ENCODE measurements around the gene SPRN. TPM values are rescaled to one million over a fixed set of nuclear protein-coding genes. Genes with fewer than 3 reads are reported as not detected.

The SPRN gene
- total RNA-seq, 1 donor = under 0.01 TPM

GRCh38 chr10:133412381-133412711 is 12.1 kb downstream of the SPRN start:
- DNase-seq (ENCODE audit: low read depth in 2 of 3, low spot score in 2 of 3) = no peak

GRCh38 chr10:133411523-133412380 is 12.7 kb downstream of the SPRN start:
- DNase-seq (ENCODE audit: low read depth in 2 of 3, low spot score in 2 of 3) = no peak

- no peak for DNase-seq (ENCODE audit: low read depth in 2 of 3, low spot score in 2 of 3)
Observed at GRCh38 chr10:133405844-133406527, 18.4 kb downstream of the SPRN start.

GRCh38 chr10:133405272-133405671 is 19.2 kb downstream of the SPRN start:
- no peak for DNase-seq (ENCODE audit: low read depth in 2 of 3, low spot score in 2 of 3)

GRCh38 chr10:133403784-133404183 is 20.6 kb downstream of the SPRN start:
- no peak for DNase-seq (ENCODE audit: low read depth in 2 of 3, low spot score in 2 of 3)

- no peak for DNase-seq (ENCODE audit: low read depth in 2 of 3, low spot score in 2 of 3)
Observed at GRCh38 chr10:133403359-133403758, 21.1 kb downstream of the SPRN start.

GRCh38 chr10:133401981-133402725 is 22.3 kb downstream of the SPRN start:
- DNase-seq (ENCODE audit: low read depth in 2 of 3, low spot score in 2 of 3) = no peak

- no peak for DNase-seq (ENCODE audit: low read depth in 2 of 3, low spot score in 2 of 3)
Observed at GRCh38 chr10:133401500-133401899, 22.9 kb downstream of the SPRN start.

GRCh38 chr10:133400624-133401424 is 23.6 kb downstream of the SPRN start:
- DNase-seq (ENCODE audit: low read depth in 2 of 3, low spot score in 2 of 3) = no peak

GRCh38 chr10:133399123-133399601 is 25.3 kb downstream of the SPRN start:
- no peak for DNase-seq (ENCODE audit: low read depth in 2 of 3, low spot score in 2 of 3)

- no peak for DNase-seq (ENCODE audit: low read depth in 2 of 3, low spot score in 2 of 3)
Observed at GRCh38 chr10:133397938-133398337, 26.5 kb downstream of the SPRN start.

- no peak for DNase-seq (ENCODE audit: low read depth in 2 of 3, low spot score in 2 of 3)
Observed at GRCh38 chr10:133396035-133396624, 28.3 kb downstream of the SPRN start.

GRCh38 chr10:133394801-133395221 is 29.6 kb downstream of the SPRN start:
- no peak for DNase-seq (ENCODE audit: low read depth in 2 of 3, low spot score in 2 of 3)

- peak; percentile 87 to 89 (median 89) for DNase-seq (ENCODE audit: low read depth in 2 of 3, low spot score in 2 of 3)
Observed at GRCh38 chr10:133394064-133394663, 30.3 kb downstream of the SPRN start, which contains the start of gene MTG1. Gene MTG1 (plus strand): TSS chr10:133394157. CDS start chr10:133394221, 64 bp downstream.

- DNase-seq (ENCODE audit: low read depth in 2 of 3, low spot score in 2 of 3) = no peak
Observed at GRCh38 chr10:133393401-133394063, 30.9 kb downstream of the SPRN start.

- DNase-seq (ENCODE audit: low read depth in 2 of 3, low spot score in 2 of 3) = no peak
Observed at GRCh38 chr10:133391761-133392518, 32.5 kb downstream of the SPRN start.

GRCh38 chr10:133391249-133391635 is 33.2 kb downstream of the SPRN start:
- no peak for DNase-seq (ENCODE audit: low read depth in 2 of 3, low spot score in 2 of 3)

GRCh38 chr10:133390597-133391248 is 33.7 kb downstream of the SPRN start:
- DNase-seq (ENCODE audit: low read depth in 2 of 3, low spot score in 2 of 3) = no peak
